Muscle of leg (tissue), 11 donors: ENCODE measurements around the gene HSPA12B. TPM values are rescaled to one million over a fixed set of nuclear protein-coding genes. Genes with fewer than 3 reads are reported as not detected.
A peak's percentile ranks its signal among the peaks of the same experiment; 100 is the strongest.

Experiments used
- DNase-seq: peaks from one replicate; pipeline ENCODE4 v3.0.0; 2013
- H3K27ac ChIP-seq: one replicate; pipeline ENCODE4 v1.5.1; 2013; ENCODE audit warnings: mild to moderate bottlenecking, low read length, control low read depth
- H3K27me3 ChIP-seq: one replicate; pipeline ENCODE4 v1.6.1; 2013; ENCODE audit warnings: low read length; ENCODE audit not compliant: control insufficient read depth, insufficient read depth
- H3K36me3 ChIP-seq: one replicate; pipeline ENCODE4 v1.6.1; 2013; ENCODE audit warnings: low read length; ENCODE audit not compliant: control insufficient read depth, insufficient read depth
- H3K4me1 ChIP-seq: one replicate; pipeline ENCODE4 v1.6.1; 2013; ENCODE audit warnings: low read length; ENCODE audit not compliant: control insufficient read depth, insufficient read depth
- H3K4me3 ChIP-seq: one replicate; pipeline ENCODE4 v1.5.1; 2013; ENCODE audit warnings: low read length, control low read depth
- H3K9me3 ChIP-seq: replicated peaks from 2 replicates; pipeline ENCODE4 v1.6.1; 2013; ENCODE audit warnings: low read depth, low read length; ENCODE audit not compliant: control insufficient read depth
- WGBS: methylation state at CpG from one replicate; pipeline ENCODE4 v1.1.5; 2013; ENCODE audit warnings: missing lambda C conversion rate; ENCODE audit not compliant: insufficient coverage; 5-methylcytosine and 5-hydroxymethylcytosine counted together
- polyA plus RNA-seq, 8 donors: library from polyadenylated mRNA; unstranded; fragments of 120-200 nt; gene quantifications; one replicate each; pipeline versions ENCODE4 v1.2.1 to v1.2.3, GENCODE V29; 2013; ENCODE audit warnings: inconsistent platforms in 1 of 8, low replicate concordance in 1 of 8; ENCODE audit not compliant: insufficient read length in 8 of 8, insufficient read depth in 1 of 8
- total RNA-seq: library from RNA; stranded (reverse); fragments of 120-200 nt; gene quantifications from one replicate; pipeline ENCODE4 v1.2.4, GENCODE V29; 2013

HSPA12B gene
- total and polyA plus RNA-seq, 9 donors = 18.3 to 35.8 (median 28.7) TPM

- Histone ChIP-seq H3K4me1 (peaks cover 60% of the 10 kb centered on the region), H3K4me3 (no peak overlapping the region), H3K9me3 (no peaks in the 10 kb centered on the region), H3K27me3 (no peaks in the 10 kb centered on the region), H3K27ac (no peak overlapping the region), H3K36me3 (no peaks in the 10 kb centered on the region)
- WGBS = 77% methylated on average over 13 of the region's 13 CpGs
- DNase-seq = no peak
Measured at GRCh38 chr20:3701061-3701998, 31.2 kb upstream of the HSPA12B start.

- H3K9me3 ChIP-seq = no peaks in the 10 kb centered on the region
- WGBS = 90% methylated on average over 8 of the region's 11 CpGs
- peaks cover 60% of the 10 kb centered on the region for H3K4me1 ChIP-seq
- H3K27me3 ChIP-seq = no peaks in the 10 kb centered on the region
- no peaks in the 10 kb centered on the region for H3K36me3 ChIP-seq
- H3K4me3 ChIP-seq = no peak overlapping the region
- no peak overlapping the region for H3K27ac ChIP-seq
- no peak for DNase-seq
Measured at GRCh38 chr20:3702611-3703391, 29.7 kb upstream of the HSPA12B start.

- no peaks in the 10 kb centered on the region for H3K36me3 ChIP-seq
- no peak overlapping the region for H3K4me3 ChIP-seq
- DNase-seq = peak; percentile 79
- WGBS = 67% methylated on average over 5 of the region's 5 CpGs
- H3K9me3 ChIP-seq = no peaks in the 10 kb centered on the region
- no peak overlapping the region for H3K27ac ChIP-seq
- peaks cover 49% of the 10 kb centered on the region for H3K4me1 ChIP-seq
- no peaks in the 10 kb centered on the region for H3K27me3 ChIP-seq
Measured at GRCh38 chr20:3704087-3704486, 28.4 kb upstream of the HSPA12B start.

GRCh38 chr20:3705491-3705969 lies 27.0 kb upstream of the HSPA12B start:
- 77% methylated on average over 14 of the region's 14 CpGs for WGBS
- Histone ChIP-seq H3K27me3 (no peaks in the 10 kb centered on the region), H3K27ac (no peak overlapping the region), H3K36me3 (no peaks in the 10 kb centered on the region), H3K4me1 (peaks cover 50% of the 10 kb centered on the region), H3K4me3 (no peak overlapping the region), H3K9me3 (no peaks in the 10 kb centered on the region)
- DNase-seq = no peak

- Histone ChIP-seq H3K36me3 (no peaks in the 10 kb centered on the region), H3K4me1 (peaks cover 56% of the 10 kb centered on the region), H3K27ac (no peak overlapping the region), H3K9me3 (no peaks in the 10 kb centered on the region), H3K4me3 (no peak overlapping the region), H3K27me3 (no peaks in the 10 kb centered on the region)
- 92% methylated on average over 24 of the region's 31 CpGs for WGBS
- no peak for DNase-seq
Measured at GRCh38 chr20:3705970-3706739, 26.3 kb upstream of the HSPA12B start.

- no peaks in the 10 kb centered on the region for H3K27me3 ChIP-seq
- DNase-seq = peak; percentile 62
- peaks cover 61% of the 10 kb centered on the region for H3K4me1 ChIP-seq
- no peaks in the 10 kb centered on the region for H3K9me3 ChIP-seq
- peak overlapping the region; percentile 4 for H3K27ac ChIP-seq
- no peak overlapping the region for H3K4me3 ChIP-seq
- 63% methylated on average over 10 of the region's 10 CpGs for WGBS
- H3K36me3 ChIP-seq = no peaks in the 10 kb centered on the region
Measured at GRCh38 chr20:3706774-3707507, 25.5 kb upstream of the HSPA12B start.

GRCh38 chr20:3707508-3707899 lies 25.0 kb upstream of the HSPA12B start:
- 73% methylated on average over 3 of the region's 3 CpGs for WGBS
- no peaks in the 10 kb centered on the region for H3K27me3 ChIP-seq
- no peak overlapping the region for H3K27ac ChIP-seq

GRCh38 chr20:3710011-3710466 lies 22.4 kb upstream of the HSPA12B start:
- 42% methylated on average over 4 of the region's 6 CpGs for WGBS
- Histone ChIP-seq H3K36me3 (no peaks in the 10 kb centered on the region), H3K9me3 (no peaks in the 10 kb centered on the region), H3K27ac (peak overlapping the region; percentile 47), H3K4me1 (peaks cover 54% of the 10 kb centered on the region), H3K27me3 (no peaks in the 10 kb centered on the region), H3K4me3 (peak overlapping the region; percentile 8)
- peak; percentile 61 for DNase-seq

More at GRCh38 chr20:3707508-3707899, 25.0 kb upstream of the HSPA12B start:
- H3K36me3 ChIP-seq = no peaks in the 10 kb centered on the region
- DNase-seq = no peak
- H3K4me1 ChIP-seq = peaks cover 64% of the 10 kb centered on the region
- H3K4me3 ChIP-seq = no peak overlapping the region
- H3K9me3 ChIP-seq = no peaks in the 10 kb centered on the region
